MM.1S (cell line): ENCODE measurements around the gene RNU1-4.
"Not testable (repeated sequence)": the region's sequence is repeated elsewhere in the genome, so short reads cannot be mapped to it uniquely, and the experiment has no call there.

Experiments
- DNase-seq: peaks from one replicate; pipeline ENCODE4 v3.0.0-alpha.2; 2015
- H2AFZ ChIP-seq: fragments of 300-600 bp; sonication (generic); 2 replicates; pipeline ENCODE4 v1.6.0; 2016; ENCODE audit warnings: antibody characterized with exemption, low read length
- H3F3A ChIP-seq: fragments of 300-600 bp; sonication (generic); 2 replicates; pipeline ENCODE4 v1.6.1; 2016; ENCODE audit warnings: mild to moderate bottlenecking, antibody characterized with exemption, low read length, moderate library complexity, mixed read lengths; ENCODE audit not compliant: insufficient read depth
- H3K27ac ChIP-seq: fragments of 300-600 bp; sonication (generic); 2 replicates; pipeline ENCODE4 v1.5.1; 2016; ENCODE audit warnings: mild to moderate bottlenecking, low read length
- H3K27me3 ChIP-seq: fragments of 300-600 bp; sonication (generic); replicated peaks from 2 replicates; pipeline ENCODE4 v1.6.0; 2016; ENCODE audit warnings: low read length; ENCODE audit not compliant: insufficient read depth
- H3K36me3 ChIP-seq: fragments of 300-600 bp; sonication (generic); replicated peaks from 2 replicates; pipeline ENCODE4 v1.6.1; 2016; ENCODE audit warnings: mild to moderate bottlenecking, low read length, mixed read lengths; ENCODE audit not compliant: insufficient read depth
- H3K4me1 ChIP-seq: fragments of 300-600 bp; sonication (generic); 2 replicates; pipeline ENCODE4 v1.6.1; 2016; ENCODE audit warnings: low read length, mixed read lengths
- H3K4me2 ChIP-seq: fragments of 300-600 bp; sonication (generic); 2 replicates; pipeline ENCODE4 v1.6.0; 2016; ENCODE audit warnings: low read depth, low read length
- H3K4me3 ChIP-seq: fragments of 300-600 bp; sonication (generic); 2 replicates; pipeline ENCODE4 v1.5.1; 2016; ENCODE audit warnings: low read length, mixed read lengths
- H3K79me2 ChIP-seq: fragments of 300-600 bp; sonication (generic); 2 replicates; pipeline ENCODE4 v1.6.1; 2016; ENCODE audit warnings: mixed run types, low read length, mixed read lengths
- H3K9ac ChIP-seq: fragments of 300-600 bp; sonication (generic); 2 replicates; pipeline ENCODE4 v1.6.1; 2016; ENCODE audit warnings: low read length, mixed read lengths
- H3K9me2 ChIP-seq: fragments of 300-600 bp; sonication (generic); replicated peaks from 2 replicates; pipeline ENCODE4 v1.6.1; 2016; ENCODE audit warnings: mild to moderate bottlenecking, low read length, mixed read lengths; ENCODE audit not compliant: insufficient read depth
- H3K9me3 ChIP-seq: fragments of 300-600 bp; sonication (generic); replicated peaks from 2 replicates; pipeline ENCODE4 v1.6.1; 2016; ENCODE audit warnings: mild to moderate bottlenecking, low read length, mixed read lengths; ENCODE audit not compliant: insufficient read depth
- H4K20me1 ChIP-seq: fragments of 300-600 bp; sonication (generic); 2 replicates; pipeline ENCODE4 v1.6.1; 2016; ENCODE audit warnings: mild to moderate bottlenecking, low read length, moderate library complexity, mixed read lengths; ENCODE audit not compliant: insufficient read depth

Gene RNU1-4

DNA sequence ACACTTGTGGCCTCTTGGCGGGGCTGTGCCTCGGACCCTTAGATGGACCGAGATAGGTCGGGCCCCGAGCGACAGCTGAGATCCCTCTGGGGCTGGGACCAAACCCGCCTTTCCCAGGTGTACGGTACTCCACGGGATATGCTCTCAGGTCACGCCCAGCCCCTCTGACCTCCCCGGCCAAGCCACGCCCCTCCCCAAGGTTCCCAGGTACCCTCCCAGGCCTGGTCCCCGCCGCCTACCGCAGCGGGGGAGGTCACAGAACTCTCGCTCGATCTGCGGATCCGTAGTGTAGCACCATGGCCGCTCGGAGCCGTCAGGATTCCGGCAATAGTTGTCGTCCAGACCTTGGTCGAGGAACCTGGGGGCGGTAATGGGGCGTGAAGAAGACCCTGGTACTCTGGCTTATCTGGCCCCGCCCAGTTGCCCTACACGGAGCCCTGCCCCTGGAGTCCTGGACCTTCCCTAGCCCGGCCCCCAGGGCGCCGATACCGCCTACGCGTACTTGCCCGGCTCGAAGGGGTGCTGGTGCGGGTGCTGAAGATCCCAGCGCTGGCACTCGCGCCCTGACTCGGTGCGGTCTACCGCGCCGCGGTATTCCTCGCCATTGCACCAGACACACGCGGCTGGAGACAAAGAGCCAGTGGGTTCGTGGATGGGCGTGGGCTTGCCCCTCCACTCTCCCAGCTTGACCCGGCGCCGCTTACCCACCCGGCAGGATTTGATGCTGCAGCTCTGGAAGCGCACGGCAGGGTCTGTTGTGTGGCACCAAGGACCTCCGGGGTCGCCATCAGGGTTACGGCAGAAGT lies 19.5 kb downstream of the RNU1-4 start:
- not testable (repeated sequence) for H3K9me2 ChIP-seq, H4K20me1 ChIP-seq, H3K4me2 ChIP-seq, H2AFZ ChIP-seq, H3K9ac ChIP-seq, H3K4me1 ChIP-seq, H3K79me2 ChIP-seq, H3K9me3 ChIP-seq, DNase-seq, H3K27ac ChIP-seq, H3K4me3 ChIP-seq, H3F3A ChIP-seq, H3K36me3 ChIP-seq, H3K27me3 ChIP-seq

DNA sequence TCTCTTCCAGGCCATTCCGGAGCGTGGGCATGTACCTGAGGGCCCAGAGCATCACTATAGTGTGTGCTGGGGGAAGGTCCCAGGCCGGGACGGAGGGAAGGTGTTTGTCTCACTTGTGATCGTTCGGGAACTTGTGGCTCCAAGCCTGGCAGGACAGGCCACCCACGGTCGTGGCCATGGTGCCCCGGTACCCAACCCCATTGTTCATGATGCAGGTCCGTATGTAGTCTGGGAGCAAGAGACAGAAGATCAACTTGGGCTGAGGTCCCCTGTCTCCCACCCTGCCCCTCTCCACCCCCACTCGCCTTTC lies 20.1 kb downstream of the RNU1-4 start:
- H3K79me2 ChIP-seq, H3K4me1 ChIP-seq, H3K36me3 ChIP-seq, H4K20me1 ChIP-seq, DNase-seq, H3K9me3 ChIP-seq, H3K4me3 ChIP-seq, H3K27ac ChIP-seq, H3F3A ChIP-seq, H2AFZ ChIP-seq, H3K9me2 ChIP-seq, H3K4me2 ChIP-seq, H3K9ac ChIP-seq: not testable (repeated sequence)
- peaks cover 12% of the 10 kb centered on the region for H3K27me3 ChIP-seq

DNA sequence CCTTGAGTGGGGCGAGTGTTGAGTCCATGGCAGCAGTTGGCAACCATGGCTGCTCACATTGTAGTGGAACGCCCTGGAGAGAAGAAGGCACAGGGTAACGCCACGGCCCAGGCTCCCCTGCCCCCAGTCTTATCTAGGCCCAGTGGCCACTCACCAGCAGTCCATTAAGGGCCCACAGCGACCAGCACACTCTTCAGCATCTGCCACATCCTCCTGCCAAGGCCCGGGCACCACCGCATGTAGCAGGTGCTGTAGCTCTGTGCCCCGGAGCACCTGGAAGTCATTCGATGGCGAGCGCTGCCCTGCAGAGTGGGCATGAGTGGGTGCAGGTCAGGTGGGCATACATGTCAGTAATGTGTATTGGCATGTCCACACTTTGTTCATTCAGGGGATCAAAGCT lies 20.5 kb downstream of the RNU1-4 start:
- H2AFZ ChIP-seq, H3K4me3 ChIP-seq, H3F3A ChIP-seq, H4K20me1 ChIP-seq, H3K27ac ChIP-seq, H3K4me2 ChIP-seq, H3K9me2 ChIP-seq, H3K36me3 ChIP-seq, H3K4me1 ChIP-seq, H3K9ac ChIP-seq, DNase-seq, H3K9me3 ChIP-seq, H3K79me2 ChIP-seq: not testable (repeated sequence)
- H3K27me3 ChIP-seq = peaks cover 12% of the 10 kb centered on the region

DNA sequence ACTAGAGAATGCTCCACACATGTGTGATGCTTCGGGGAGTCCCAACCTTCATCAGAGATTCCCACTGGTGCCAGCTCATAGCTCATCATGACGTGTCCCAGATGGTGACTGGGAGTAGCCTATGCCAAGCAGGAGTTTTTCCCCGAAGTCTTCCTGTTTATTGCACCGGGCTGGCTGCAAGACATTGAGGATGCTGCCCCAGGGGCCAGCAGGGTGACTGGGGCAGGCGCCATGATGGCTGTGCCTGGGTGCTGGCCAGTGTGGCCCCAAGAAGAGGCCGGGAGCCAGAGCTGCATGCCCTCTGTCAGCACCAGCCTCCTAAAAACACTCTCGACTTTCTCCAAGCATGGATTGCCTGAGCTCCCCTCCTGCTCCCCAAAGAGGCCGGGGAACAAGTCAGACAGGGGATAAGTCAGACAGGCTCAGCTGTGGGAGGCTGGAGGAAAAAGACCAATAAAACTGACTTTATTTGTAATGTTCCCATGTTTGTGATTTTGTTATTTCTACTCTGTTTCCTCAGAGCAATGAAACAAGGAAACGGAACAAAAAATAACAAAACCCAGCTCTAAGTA lies 24.0 kb downstream of the RNU1-4 start:
- not testable (repeated sequence) for DNase-seq, H3K36me3 ChIP-seq, H3K4me3 ChIP-seq, H2AFZ ChIP-seq, H4K20me1 ChIP-seq, H3K4me2 ChIP-seq, H3K9me3 ChIP-seq, H3K27ac ChIP-seq, H3K9ac ChIP-seq, H3K79me2 ChIP-seq, H3K9me2 ChIP-seq, H3F3A ChIP-seq, H3K4me1 ChIP-seq
- H3K27me3 ChIP-seq = peaks cover 17% of the 10 kb centered on the region

DNA sequence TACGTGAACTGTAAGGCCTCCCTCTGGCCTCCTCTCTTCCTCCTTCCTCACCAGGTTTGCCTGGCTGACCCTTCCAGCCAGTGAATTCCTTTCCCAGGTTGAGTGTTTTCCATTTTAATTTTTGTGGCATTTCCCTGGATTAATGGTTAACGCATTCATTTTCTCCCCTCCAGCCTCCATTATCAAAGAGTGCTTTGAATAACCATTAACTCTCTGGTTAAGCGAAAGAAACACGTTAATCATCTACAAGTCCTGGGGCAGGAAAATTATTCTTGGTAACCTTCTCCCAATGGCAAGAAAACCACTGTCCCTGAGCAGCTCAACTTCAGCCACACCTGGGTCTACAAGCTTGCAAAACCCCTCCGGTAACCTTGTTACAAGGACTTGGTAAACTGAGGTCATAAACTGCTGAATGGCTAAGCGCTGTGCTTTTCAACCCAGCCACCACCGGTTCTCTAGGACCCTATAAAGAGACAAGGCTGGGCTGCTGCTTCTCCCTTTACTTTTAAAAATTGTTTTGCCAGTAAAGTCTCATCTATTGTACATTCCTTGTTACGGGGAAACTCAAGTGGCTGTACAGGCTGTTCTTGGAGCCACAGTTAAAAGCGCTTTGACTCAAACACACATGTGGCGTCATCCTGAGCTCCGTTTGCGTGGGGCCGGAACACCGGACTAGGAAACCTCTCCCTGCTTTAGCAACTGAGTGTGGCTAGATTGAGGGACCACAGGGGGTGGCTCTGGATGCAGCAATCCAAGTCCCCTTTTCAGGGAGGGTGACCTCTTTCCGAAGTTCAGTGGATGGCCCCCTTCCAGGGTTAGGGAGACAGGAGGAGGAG lies 24.7 kb downstream of the RNU1-4 start:
- not testable (repeated sequence) for DNase-seq, H2AFZ ChIP-seq, H4K20me1 ChIP-seq, H3K4me3 ChIP-seq, H3K4me1 ChIP-seq, H3K9me2 ChIP-seq, H3K27ac ChIP-seq, H3F3A ChIP-seq, H3K9ac ChIP-seq, H3K36me3 ChIP-seq, H3K79me2 ChIP-seq, H3K9me3 ChIP-seq, H3K4me2 ChIP-seq
- H3K27me3 ChIP-seq = peaks cover 17% of the 10 kb centered on the region

DNA sequence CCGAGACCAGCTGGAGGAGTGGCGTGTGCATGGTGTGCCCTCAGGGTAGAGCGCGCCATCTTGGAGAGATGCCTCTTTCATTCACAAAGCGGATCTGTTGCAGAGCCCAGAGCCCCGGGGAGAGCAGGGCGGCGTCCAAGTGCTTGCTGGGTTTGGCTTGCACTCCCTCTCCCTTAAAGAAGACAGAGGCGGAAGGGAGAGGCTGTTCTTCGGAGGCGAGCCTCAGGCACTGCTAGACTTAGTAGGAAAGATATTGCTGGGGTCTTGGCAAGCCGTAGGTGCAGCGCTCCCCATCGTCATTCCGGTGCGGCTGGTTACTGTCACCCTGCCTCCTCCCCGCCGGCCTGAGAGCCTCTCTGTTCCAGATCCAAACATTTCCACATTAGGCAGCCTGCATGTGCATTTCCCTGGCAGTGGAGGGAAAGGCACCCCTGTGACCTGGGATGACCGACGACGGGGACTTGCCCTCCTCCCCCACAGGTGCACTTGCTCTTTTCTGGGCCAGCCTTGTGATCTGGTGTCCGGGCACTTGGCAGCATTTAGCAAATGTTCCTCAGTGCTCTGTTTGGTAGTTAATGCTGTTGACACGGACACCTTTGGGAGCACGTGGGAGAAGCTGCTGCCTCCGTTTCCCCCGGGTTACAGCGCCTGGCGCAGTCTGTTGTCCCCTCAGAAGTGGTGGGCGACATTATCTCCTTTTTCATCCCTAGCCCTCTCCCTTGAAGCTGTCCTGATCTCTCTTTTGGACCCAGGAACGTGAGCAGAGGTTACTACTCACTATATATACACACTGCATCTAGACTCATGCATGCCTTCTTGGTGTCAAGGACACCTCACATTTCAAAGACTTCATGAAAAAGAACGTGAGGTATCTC lies 25.7 kb downstream of the RNU1-4 start:
- not testable (repeated sequence) for H4K20me1 ChIP-seq, H3K9ac ChIP-seq, H3F3A ChIP-seq, H3K4me2 ChIP-seq, H3K27ac ChIP-seq, H3K36me3 ChIP-seq, H2AFZ ChIP-seq, H3K4me1 ChIP-seq, H3K9me3 ChIP-seq, H3K4me3 ChIP-seq, DNase-seq, H3K79me2 ChIP-seq, H3K9me2 ChIP-seq
- peaks cover 17% of the 10 kb centered on the region for H3K27me3 ChIP-seq

DNA sequence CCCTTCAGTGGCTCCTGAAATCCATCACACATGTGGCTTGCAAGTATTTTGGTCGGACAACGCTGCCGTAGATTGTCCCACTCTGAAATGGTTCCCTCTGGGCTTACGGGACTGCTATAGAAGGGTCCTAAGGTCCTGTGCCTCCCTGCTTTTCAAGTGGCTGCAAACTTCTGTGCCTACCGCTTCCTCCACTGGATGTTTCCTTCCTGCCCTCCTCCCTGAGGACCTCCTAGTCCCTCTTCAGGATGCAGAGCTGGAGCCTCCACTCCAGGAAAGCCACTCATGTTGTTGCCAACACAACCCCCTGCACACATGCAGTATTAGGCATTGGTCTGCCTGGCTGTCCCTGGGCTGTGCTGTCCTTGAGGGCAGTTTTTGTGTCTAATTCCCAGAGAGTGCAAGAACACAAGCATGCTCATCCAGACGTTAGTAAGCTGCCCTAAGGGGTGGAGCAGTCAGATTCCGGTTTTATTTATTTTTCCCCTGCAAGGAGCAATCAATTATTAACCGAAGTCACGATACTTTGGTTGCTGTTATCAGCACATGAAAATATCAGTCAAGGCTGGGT lies 26.5 kb downstream of the RNU1-4 start:
- not testable (repeated sequence) for H3K9ac ChIP-seq, DNase-seq, H2AFZ ChIP-seq, H3K27ac ChIP-seq, H3K4me3 ChIP-seq, H3K79me2 ChIP-seq, H4K20me1 ChIP-seq, H3K9me2 ChIP-seq, H3K36me3 ChIP-seq, H3K4me1 ChIP-seq, H3K9me3 ChIP-seq, H3K4me2 ChIP-seq, H3F3A ChIP-seq
- peaks cover 17% of the 10 kb centered on the region for H3K27me3 ChIP-seq
